Activated CD4-positive, alpha-beta T cell treated with anti-CD3 and anti-CD28 coated beads, Interleukin-2, amount 50 U/mL, for 24 hours (primary cell): ENCODE data around the gene CMIP.
"Not testable (repeated sequence)": the region's sequence is repeated elsewhere in the genome, so short reads cannot be mapped to it uniquely, and the experiment has no call there.

ENCODE experiments used
- DNase-seq, 2 donors: peaks; one replicate each; pipeline ENCODE4 v3.0.0-alpha.2; 2020; ENCODE audit warnings: low read depth in 1 of 2, low spot score in 1 of 2

Gene CMIP

DNA sequence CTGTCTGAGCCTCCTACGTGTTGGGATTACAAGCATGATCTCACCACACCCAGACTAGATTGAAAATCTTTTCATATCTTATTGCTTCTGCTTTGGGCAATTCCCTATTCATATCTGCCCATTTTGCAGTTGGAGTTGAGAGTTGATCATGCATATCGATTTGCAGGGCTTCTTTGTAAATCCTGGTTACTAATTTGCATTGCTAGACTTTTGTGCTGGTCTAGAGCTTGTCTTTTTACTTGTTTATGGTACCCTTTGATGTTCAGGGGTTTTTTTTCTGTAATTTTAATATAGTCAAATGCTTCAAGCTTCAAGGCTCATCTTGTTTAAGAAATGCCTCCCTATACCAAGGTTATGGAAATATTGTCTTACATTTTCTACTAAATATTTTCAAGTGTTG is 23.5 kb upstream of the CMIP start:
- DNase-seq = no peak

DNA sequence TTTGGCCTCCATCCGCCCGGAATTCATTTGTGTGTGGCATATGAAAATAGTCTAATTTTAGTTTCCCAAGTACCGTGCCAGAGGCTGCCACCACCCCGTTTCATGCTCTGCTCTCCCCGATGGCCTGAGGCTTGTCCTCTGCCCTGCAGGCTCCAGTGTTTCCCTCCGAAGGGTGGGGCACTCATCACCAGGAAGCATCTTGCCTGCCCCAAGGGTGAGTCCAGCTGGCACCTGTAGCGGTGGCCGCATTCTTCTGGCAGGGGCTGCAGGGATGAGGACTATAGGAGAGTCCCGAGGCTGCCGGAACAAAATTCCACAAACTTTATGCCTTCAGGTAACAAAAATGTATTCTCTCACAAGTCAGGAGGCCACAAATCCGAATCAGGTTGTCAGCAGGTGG is 23.1 kb upstream of the CMIP start:
- no peak for DNase-seq

DNA sequence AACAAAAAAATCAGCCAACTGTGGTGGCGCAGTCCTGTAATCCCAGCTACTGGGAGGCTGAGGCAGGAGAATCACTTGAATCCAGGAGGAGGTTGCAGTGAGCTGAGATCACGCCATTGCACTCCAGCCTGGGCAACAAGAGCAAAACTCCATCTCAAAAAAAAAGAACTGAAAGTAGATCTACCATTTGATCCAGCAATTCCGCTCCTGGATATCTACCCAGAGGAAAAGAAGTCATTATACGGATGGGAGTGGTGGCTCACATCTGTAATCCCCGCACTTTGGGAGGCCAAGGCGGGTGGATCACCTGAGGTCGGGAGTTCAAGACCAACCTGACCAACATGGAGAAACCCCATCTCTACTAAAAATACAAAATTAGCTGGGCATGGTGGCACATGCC is 22.5 kb upstream of the CMIP start:
- DNase-seq = not testable (repeated sequence)

DNA sequence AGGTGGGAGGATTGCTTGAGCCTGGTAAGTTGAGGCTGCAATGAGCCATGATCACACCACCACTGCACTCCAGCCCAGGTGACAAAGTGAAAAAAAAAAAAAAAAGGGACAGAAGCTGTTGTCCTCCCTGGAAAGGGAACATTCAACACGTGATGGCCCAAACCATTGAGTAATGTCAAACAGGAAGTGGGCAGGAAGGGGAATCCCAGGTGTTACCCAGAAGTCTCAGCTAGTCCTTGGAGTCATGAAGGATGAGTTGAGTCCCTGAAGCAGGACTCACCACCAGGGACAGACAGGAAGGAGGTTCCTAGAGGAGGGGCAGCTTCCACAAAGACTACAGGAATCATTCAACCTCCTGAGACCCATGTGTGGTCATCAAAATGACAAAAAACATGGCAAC is 19.8 kb upstream of the CMIP start:
- no peak for DNase-seq

DNA sequence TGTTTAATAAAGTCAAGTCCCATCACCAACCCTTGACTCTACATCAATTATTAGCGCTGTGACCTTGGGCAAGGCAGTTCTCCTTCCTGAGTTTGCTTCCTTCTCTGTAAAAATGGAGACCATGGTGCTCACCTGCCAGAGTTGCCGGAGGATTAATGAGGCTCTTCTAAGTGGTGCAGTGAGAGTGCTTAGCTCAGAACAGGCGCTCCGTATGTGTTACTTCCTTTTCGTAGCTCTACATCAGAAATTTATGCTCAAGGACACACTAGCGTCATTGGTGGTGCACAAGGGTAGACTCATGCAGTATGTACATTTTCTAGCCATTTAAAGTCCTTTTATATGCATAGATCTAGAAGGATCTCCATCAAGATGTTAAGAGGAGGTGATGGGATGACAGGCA is 17.4 kb upstream of the CMIP start:
- DNase-seq = no peak

DNA sequence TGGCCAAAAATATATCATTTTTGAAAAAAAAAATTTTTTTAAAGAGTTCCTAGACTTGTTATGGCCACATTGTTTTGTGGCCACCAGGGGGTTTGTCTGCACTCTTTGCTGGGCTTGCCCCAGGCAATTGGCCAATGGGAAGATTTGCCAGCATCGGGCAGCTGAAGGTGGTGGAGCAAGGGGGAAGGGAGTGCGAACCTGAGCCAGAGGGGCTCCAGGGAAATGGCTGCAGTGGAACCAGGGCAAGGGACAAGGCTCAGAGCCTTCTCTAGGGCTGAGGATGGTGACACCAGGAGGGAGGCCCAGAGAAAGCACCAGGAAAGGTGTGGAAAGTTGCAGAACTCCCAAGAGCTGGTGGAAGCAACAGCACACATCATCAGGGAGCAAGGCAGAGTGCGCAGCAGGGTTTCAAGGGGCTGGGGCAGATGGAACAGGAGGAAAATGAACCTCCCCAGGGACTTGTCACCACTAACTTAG is 15.5 kb upstream of the CMIP start:
- no peak for DNase-seq

DNA sequence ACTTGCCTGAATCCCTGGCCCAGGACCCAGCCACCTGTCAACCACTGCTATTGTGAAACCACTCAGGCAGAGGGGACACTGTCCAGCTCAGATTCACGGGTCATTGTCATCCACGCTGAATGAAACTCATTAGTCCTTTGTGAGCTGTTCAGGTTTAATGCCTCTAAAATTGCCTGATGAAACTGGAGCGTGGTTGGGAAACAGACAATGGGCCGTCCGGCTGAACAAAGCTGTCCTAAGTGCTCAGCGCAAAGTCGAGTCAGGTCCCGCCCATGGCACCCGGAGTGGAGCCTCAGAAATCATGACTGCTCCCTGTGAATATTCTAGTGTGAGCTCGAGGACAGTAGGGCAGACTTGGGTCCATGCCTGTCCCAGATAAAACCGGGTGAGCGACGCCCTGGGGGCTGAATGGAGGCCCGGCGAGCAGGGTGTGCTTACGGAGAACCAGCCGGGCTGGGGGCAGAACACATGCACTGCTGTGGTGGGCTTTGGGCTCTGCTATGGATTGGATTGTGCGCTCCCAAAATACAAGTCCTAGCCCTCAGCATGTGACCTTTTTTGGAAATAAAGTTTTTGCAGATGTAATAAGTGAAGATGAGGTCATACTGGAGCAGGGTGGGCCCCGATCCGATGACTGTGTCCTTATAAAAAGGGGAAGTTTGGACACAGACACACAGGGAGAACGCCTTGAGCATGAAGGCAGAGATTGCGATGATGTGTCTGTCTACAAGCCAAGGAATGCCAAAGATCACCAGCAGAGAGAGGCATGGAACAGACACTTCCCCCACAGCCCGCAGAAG is 12.9 kb upstream of the CMIP start:
- DNase-seq = no peak

DNA sequence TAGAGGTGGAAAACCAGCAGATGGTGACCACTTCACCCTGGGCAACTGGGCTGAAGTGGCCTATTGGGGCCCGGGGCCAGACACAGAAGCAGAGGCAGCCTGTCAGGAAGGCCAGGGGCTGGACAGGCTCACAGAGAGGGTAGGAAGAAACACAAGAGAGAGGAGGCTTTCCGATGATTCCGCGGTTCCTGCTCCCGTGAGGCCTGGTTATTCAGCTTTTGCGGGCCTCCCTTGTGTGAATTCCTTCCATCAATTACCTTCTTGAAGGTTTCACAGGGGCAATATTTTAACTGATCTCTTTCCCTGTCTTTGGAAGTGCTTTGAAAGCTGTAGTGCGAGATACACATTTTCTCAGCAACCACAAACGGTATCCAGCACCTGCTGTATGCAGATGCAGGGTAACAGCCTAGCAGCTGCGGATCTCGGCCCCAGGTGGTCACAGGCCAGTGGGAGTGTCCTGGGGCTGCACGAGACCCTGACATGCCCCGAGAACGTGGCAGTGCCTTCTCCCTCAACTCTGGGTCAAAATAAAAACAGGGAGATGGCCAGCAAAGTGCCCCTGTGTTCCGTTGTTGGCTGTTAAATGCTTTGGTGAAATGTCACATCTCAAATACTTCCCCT is 11.6 kb upstream of the CMIP start:
- DNase-seq = no peak

DNA sequence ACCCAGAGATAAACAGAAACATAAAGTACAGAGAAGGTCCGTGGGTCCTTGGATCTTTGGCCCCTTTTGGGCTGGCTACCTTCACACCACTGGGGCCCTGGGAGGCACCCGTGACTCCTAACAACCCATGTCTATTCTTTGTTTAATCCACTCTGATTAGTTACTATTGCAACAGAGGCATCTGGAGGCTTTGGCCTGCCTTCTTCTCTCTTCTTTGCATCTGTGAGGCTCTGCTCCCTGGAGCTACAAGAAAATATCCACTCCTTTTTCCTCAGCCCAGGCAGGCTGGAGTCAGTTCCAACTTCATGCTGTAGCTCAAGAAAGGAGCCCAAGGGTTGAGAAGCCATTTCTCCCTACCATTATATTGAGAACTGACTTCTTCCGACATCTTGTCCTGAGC is 9.5 kb upstream of the CMIP start:
- DNase-seq = no peak

DNA sequence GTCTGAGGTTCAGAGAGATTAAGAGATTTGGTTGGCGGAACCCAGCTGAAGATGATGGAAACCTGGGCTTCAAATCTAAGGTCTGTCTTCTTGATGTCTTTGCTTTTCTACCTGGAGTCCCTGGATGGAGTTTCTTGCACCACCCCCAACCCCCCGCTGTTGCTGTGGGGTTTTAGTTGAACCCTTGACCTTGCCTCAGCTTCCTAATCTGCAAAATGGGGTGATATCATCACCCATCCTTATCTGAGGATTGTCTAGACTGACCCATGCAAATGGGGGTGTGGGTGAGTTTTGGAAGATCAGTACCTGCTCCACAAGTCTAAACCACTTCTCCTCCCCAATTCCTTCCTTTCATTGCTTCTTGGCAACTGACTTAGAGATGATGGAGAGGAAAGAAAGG is 9.0 kb upstream of the CMIP start:
- DNase-seq = no peak

DNA sequence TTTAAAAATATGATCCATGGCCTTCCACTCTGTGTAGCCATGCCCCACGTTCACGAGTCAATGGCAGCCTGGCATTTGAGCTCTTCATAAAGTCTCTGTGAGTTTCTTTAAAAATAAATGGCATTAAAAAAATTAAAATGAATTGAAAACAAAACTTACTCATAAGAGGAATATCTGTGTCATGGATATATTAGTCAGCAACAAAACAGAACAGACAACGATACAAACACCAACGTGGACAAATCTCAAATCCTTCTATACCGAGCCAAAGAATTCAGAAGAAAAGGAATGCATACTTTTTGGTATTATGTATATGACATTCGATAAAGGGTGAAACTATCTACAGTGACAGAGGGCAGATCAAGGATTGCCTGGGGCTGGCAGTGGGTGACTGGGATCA is 8.2 kb upstream of the CMIP start:
- DNase-seq = no peak

DNA sequence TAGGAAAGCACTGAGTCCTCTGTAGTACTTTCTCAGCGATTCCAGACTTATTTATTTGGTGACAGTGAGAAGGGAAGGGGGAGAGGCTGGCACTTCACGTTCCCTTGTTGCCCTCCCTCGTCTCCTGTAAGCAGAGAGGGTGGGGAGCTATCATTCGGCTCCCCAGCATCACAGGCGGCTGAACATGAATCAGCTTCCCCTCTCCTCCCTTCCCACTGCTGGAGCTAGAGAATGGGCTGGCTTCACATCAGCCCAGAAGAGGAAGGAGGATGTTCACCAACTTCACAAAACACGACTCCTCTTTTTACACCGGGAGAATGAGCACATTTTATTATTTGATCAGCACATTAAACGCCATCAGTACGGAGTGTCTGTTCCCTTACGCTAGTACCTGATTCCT is 6.7 kb upstream of the CMIP start:
- no peak for DNase-seq

DNA sequence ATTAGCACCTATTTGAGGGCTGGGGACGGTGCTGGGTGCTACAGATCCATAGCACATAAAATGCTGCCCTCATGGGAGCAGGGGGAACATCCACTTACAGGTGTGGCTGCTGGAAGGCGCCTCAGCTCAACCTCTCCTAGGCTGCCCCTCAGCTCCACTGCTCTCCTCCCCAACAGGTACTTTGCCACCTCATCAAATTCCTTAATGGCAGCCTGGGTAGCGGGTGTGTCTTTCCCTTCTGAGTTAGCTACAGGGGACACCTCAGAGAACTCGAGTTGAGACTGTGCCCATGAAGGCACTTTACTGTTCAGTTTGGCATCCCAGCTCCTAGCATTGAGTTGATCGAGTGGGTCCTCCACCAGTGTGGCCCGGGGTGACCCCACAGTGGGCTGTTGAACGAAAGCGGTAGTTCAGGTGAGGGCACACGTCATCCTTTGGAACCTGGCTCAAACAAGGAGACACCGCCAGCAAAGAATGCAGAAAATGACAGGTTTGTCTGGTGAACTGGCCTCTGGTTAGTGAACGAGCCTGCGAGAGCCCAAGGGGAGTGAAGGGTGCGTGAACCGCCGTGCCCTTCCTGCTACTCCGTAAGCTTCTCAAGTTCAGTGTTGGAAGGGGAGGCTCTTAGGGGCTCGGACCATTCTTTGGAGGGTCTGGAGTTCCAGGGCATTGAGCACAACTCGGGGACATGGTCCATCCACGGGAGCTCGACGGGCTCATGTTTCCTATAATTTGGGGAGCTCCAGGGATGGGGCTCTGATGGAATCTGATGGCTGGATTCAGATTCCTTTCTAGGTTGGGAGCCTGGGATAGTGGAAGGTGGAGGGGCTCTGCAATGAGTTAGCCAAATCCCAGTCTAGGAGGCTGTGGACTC is 3.5 kb upstream of the CMIP start:
- no peak for DNase-seq

DNA sequence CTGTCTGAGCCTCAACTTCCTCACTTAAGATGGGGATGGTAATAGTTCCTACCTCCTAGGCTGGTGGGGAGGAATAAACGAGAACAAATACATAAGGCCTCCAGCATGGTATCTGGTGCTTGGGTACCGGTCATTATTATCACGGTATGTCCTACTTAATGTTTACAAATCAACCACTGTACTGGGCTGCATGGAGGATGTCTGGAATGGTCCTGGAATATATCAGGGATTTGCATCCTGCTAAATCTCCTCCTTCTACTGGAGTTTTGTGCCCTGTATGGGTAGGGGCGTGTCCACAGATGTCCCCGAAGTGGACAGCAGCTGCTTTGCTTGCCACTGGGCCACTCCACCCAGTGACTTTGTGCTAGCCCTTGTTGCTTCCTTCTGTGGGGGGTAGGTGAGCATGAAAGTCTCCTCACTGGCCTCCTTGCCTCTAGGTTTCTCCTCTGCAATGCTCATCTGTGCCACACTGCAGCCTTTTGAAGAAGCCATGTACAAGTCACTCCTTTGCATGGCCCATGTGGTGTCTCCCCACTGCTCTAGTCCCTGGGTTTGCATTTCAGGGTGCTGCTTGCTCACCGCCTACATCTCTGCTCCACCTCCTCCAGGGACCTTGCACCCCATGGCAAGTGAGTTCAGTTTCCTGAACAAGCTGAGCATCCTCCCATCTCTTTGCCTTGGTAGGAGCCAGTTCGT is 2.2 kb upstream of the CMIP start:
- no peak for DNase-seq

DNA sequence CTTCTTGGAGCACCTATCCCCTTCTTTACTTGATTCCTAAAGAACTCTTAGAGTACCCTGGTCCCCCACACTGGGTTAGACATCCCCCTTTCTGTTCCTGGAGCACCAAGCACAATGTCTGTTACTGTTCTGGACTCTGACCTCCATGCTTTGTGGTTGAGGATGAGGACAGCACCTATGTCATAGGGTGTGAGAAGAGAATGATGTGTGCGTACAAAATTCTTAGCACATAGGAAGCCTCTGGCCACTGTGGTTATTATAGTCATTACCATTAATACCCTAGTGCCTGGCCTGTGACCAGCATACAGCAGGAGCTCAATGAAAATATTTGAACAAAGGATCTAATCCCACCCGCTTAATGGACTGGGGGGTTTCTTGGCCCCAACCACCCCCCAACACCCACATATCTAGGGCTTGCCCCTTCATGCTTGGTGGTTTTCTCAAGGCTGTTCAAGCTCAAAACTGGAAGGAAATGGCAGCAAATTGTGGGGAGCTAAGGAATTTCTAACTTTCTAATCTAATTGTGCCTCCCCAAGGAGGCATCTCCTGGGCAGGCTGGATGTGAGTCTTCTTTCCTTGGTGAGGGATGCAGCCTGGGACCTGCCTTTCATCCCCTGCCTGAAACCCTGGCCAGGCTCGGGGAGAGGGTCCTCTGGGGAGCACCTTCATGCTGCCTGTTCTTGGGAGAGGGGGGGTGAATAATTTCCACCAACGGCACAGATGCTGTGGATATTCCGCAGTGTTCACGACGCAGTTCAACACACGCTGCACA is 1.5 kb upstream of the CMIP start:
- DNase-seq = no peak

DNA sequence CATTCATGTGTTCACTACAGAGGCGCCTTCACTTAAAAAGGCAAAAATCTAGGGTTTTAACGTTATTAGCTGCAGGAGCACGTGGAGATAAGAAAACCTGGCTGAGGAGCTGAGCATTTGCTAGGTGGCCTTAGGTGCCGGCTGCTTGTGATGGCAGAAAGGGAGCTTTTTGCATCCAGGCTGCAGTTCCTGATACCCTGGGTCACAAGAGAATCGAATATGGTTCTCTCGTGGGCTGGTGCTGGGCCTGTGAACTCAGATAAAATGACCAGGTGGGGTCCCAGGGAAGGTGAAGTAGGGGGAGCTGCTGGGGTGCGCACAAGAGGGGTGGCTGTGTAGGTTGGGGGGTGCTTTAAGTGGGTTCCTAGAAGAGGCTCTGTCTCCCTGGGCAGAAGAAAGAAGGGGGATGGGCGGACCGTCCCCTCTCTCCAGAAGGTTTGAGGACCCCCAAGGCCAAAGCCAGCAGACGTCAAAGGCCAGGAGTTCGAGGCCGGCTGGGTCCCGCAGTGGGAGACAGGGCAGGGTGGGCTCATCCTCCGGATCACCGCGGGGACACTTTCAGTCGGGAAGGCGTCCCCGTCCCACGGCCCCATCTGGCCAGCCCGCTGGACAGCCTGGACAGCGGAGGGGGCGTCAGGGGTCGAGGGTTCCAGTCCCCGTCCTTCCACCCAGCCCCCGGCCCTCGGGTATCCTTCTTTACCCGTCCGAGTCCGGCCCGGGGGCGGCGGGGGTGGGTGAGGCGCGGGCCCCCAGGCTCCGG is 740 bp upstream of the CMIP start:
- no peak for DNase-seq

DNA sequence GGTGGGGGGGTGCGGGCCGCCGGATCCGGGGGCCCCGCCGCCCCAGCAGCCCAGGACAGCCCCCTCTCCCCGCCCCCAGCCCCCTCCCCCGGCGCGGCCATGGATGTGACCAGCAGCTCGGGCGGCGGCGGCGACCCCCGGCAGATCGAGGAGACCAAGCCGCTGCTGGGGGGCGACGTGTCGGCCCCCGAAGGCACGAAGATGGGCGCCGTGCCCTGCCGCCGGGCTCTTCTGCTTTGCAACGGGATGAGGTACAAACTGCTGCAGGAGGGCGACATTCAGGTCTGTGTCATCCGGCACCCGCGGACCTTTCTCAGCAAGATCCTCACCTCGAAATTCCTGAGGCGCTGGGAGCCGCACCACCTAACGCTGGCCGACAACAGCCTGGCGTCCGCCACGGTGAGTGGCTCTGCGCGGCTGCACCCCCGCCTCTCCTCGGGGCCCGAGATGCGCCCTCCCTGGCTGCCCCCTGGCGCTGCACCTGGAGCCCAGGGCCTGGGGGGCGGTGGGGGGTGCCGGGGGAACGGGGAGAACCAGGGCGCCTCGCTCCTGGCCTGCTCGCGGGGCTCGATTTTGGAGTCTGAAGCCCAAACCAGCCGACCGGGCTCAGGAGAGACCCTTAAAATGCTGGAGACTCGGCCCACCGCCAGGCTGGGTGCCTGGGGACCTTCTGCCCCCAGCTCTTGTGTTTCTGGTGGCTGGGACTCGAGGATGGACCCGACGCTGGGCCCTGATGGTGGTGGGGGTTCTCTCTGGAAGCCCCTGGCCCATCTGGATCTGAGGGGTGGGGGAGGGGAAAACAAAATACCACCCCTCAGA is 744 bp downstream of the CMIP start:
- no peak for DNase-seq

DNA sequence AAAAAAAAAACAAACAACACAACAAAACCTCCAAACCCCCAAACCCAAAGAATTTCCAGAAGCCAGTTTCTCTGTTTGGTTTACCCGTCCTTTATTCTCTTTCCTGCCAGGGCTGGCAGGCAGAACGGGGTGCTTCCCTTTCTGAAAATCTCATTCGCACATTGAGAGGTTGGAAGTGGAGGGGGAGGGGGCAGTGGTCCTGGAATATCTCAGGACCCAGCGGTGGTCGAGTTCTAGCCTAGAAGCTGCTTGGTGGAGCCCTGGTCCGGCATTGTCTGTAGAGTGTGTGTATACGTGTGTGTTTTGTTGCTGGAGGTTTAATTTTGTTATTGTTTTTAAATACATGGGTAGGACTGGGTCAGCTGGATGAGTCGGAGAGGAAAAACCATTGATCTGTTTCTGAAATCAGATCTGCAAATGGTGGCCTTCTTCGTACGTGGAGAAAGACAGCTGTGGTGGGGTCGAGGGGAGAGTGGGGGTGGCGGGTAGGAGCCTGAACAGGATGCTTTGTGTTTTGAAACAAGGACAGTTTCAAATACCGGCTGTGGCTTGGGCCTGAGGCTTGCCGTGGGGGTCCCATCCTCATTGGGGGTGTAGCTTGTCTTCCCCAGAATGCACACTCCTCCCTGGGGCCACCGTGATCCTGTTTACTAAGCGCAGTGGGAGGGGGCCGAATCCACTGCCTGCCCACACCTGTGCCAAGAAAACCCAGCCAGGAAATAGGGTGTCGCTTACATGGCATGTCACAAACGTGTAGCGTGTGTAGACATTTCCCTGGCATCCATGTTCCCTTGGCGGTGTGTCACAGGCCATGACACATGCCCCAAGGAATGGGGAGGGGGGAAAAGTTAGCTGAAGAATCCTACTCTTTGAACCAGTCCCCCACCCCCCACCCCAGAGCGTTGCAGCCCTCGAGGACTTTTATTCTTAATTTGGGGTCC is 1.6 kb downstream of the CMIP start:
- DNase-seq = no peak
